ENCODE results near the gene SHC2.

GRCh38 chr19:425056-425455 lies 35.8 kb downstream of the SHC2 start:
- TF ChIP-seq CTCF (IDR thresholded peaks at IDR 0.05) (no peak), POLR2A (IDR thresholded peaks at IDR 0.05) (no peak), POLR2AphosphoS5 (IDR thresholded peaks at IDR 0.05) (no peak), EP300 (IDR thresholded peaks at IDR 0.05) (no peak)
